Epithelial cell of esophagus (primary cell): ENCODE results near the gene KATNB1.
"Not testable (repeated sequence)": the region's sequence is repeated elsewhere in the genome, so short reads cannot be mapped to it uniquely, and the experiment has no call there.

Experiments
- DNase-seq: peaks from one replicate; pipeline ENCODE4 v3.0.0; 2010; ENCODE audit warnings: low read depth
- H3K4me3 ChIP-seq: 2 replicates; pipeline ENCODE4 v1.5.1; 2011; ENCODE audit warnings: mild to moderate bottlenecking, low read length, control low read depth
- TF ChIP-seq, protein P1 (sequence below): IDR thresholded peaks from 2 replicates; pipeline ENCODE4 v1.5.1; 2011; ENCODE audit warnings: low read depth, mild to moderate bottlenecking, low read length, control low read depth, inconsistent platforms; ENCODE audit not compliant: insufficient read depth; ENCODE audit errors: missing control alignments

The KATNB1 gene

DNA sequence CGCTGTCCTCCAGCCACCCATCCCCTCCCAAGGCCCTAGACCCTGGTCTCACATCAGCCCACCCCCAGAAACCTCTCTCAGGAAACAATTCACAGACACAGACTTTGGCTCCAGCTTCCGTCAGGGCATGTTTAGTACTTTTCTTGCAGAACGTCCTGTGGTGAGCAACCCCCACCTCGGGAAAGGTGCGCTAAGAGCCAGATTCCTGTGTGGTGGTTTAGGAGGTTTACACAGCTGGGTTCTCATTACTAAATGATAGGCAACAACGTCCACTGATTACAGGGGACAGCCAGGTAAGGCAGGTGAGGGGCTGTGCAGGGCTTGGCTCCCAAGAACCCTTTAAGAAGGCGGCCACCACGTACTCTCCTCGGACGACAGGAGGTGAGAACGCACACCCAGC lies 37.4 kb downstream of the KATNB1 start:
- H3K4me3 ChIP-seq = no peak overlapping the region
- TF ChIP-seq, protein P1, sequence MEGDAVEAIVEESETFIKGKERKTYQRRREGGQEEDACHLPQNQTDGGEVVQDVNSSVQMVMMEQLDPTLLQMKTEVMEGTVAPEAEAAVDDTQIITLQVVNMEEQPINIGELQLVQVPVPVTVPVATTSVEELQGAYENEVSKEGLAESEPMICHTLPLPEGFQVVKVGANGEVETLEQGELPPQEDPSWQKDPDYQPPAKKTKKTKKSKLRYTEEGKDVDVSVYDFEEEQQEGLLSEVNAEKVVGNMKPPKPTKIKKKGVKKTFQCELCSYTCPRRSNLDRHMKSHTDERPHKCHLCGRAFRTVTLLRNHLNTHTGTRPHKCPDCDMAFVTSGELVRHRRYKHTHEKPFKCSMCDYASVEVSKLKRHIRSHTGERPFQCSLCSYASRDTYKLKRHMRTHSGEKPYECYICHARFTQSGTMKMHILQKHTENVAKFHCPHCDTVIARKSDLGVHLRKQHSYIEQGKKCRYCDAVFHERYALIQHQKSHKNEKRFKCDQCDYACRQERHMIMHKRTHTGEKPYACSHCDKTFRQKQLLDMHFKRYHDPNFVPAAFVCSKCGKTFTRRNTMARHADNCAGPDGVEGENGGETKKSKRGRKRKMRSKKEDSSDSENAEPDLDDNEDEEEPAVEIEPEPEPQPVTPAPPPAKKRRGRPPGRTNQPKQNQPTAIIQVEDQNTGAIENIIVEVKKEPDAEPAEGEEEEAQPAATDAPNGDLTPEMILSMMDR = no peak
- DNase-seq = no peak

DNA sequence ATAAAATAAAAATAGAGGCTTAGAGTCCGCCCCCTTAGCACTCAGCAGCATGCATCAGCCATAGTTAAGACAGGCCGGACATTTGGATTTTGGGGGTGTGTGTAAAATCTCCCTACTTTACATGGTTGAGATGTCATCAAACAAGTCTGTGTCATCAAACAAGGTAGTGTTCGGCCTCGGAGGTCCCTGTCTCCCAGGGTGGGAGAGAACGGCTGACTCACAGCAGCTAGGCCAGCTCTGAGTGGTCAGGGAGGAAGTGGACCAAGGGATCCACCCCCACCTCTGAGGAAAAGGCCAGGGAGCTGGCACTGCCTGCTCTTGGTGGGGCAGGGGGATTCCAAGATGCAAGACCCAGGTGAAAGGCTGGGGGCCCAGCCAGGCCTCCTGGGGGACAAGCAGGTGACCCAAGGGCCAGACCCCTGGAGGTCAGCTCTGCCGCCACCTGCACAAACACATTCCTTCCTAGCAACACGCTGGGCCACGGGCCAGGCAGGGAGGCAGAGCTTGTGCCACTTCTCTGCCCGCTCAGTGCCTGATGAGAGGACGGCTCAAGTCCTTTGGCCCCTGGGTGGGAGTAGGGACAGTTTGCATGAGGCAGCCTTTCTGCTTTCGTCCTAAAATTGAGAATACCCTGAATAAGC lies 38.2 kb downstream of the KATNB1 start:
- DNase-seq = no peak
- TF ChIP-seq, protein P1 = no peak
- H3K4me3 ChIP-seq = no peak overlapping the region

DNA sequence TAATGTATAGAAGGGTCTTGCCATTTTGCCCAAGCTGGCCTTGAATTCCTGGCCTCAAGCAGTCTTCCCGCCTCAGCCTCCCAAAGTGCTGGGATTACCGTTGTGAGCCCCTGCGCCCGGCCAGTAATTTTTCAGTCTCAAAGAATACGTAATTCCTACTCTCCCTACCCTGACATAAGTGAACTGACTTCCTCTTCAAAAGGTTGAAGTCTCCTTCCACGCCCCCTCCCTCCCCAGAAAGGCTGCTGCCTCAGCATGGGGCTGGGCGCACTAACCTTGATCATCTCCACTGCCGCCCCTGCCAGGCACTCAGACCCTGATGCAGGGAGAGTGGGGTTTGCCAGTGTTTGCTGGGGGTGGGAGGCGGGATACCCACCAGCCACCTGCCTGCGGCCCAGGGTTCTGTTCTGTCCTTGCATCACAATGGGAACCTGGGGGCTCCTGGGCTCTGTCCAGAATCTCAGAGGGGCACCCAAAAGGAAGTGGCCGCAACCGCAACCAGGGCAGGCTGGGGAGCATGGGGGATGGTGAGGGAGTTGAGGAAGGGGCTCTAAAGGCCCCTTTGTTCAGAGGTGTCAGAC lies 39.2 kb downstream of the KATNB1 start:
- no peak for DNase-seq
- H3K4me3 ChIP-seq = no peak overlapping the region
- TF ChIP-seq, protein P1 = no peak

DNA sequence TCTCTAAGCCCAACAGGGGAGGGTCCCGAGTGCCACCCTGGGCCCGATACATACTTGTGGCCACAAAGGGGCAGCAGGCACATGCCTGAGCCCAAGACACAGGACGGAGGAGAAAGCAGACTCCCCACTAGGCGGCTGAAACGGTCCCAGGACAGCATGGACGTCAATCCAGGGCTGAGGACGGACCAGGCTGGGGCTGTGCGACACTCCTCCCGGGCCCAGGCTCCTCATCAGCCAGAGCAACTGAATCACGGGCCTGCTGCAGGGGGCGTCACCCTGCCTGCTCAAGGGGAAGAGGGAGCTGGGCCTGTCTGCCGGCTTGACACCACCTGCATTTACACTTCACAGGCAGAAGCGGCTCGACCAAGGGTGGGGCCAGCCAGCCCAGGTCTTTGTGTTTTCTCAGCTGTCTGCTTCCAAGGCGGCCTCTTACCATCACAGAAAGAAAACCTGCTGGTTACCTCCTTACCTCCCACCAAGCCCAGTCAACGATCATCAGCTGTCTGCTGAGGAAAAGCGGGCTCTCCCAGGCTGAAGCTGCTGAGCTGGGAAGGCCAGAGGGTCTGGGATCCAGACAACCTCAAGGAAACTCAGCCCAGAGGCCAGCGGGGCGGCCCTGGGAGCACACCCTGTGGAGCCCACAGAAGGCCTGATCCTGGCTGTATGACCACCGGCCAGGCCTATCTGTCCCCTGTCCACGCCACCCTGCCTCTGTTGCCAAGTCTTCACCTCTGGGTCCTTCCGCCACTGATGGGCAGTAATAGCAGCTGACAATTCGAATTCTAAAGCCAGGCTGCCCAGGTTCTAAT lies 40.3 kb downstream of the KATNB1 start:
- no peak for DNase-seq
- TF ChIP-seq, protein P1 = peak; percentile 19
- no peak overlapping the region for H3K4me3 ChIP-seq

DNA sequence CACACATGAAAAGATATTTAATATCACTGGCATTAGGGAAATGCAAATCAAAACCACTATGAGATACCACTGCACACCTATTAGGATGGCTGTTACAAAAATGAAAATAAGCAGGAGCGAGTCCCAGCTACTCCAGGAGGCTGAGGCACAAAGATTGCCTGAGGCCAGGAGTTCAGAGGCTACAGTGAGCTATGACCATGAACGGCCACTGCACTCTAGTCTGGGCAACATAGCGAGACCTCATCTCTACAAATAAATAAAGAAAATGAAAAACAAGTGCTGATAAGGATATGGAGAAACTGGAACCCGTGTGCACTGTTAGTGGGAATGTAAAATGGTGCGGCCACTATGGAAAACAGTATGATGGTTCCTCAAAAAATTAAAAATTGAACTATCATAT lies 43.1 kb downstream of the KATNB1 start:
- no peak for DNase-seq
- TF ChIP-seq, protein P1 = no peak
- no peak overlapping the region for H3K4me3 ChIP-seq

DNA sequence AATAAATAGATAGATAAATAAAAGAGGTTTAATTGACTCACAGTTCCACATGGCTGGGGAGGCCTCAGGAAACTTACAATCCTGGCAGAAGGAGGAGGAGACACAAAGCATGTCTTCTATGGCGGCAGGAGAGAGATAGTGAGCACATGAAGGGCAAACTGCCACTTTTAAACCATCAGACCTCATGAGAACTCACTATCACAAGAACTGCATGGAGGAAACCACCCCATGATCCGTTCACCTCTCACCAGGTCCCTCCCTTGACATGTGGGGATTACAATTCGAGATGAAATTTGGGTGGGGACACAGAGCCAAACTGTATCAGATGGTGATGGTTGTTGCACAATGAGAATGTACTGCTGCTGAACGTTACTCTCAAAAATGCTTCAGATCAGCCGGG lies 44.3 kb downstream of the KATNB1 start:
- not testable (repeated sequence) for DNase-seq, H3K4me3 ChIP-seq

DNA sequence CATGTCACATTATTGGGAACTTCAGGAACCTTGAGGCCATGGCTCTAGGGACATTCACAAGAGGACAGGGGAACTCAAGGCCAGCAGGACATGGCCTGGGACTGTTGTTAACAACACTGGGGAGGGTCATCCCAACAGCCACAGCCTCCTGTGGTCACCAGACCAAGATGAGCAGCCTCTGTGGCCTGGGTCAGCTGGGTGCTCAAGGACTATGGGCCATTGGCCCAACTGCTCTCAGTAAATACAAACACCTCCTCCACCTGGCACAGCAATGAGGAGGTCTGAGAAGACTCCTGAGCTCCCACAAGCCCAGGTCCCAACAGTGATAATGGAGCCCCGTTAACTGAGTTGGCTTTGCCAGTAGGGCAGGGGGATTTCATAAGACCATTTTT lies 45.8 kb downstream of the KATNB1 start:
- H3K4me3 ChIP-seq = no peak overlapping the region
- TF ChIP-seq, protein P1 = no peak
- DNase-seq = no peak
